ENCODE measurements around the gene SRC.

The SRC gene

DNA sequence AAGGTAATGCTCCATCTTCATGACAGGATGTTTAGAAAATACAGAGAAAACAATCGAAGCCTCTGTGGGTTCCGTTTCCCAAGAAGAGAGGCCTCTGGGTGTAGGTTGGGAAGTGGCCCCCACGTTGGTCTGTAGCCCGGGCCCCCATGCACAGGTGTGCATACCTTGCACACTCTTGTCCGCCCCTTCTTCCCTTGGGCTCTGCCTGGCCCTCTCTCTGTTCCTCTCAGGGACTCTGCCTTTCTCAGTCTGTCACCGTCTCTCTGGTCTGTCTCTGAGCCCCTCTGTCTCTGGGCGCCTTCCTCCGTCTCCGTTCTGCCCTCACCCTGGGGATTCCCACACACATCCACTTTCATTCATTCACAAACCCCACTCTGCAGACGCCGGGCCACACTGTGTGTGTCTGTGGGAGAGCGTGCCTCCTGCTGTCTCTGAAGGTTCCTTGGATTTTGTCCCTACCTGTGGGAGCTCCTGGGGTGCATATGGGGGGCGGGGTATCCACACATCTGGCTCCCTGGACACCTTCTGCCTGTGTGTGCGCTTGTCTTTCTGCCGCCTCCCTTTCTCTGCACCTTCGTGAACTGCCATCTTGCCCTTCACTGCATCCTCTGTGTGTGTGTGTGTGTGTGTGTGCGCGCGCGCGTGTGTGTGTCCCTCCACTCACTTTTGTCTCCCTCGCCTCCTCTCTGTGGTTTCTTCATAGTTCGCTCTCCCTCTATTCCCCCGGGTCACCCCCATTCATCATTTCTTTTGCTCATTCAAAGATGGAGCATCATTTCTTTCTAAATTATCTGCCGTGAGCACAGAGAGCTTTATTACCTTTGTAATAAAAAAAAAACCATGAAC lies 75.3 kb downstream of the SRC start:
- TF ChIP-seq LEF1 (IDR thresholded peaks at IDR 0.05; ENCODE audit: borderline replicate concordance): no peak
- no peak for TF ChIP-seq SUZ12 (IDR thresholded peaks at IDR 0.05)
- no peak for TF ChIP-seq FOXA1 (IDR thresholded peaks at IDR 0.05)
- TF ChIP-seq HDGF (IDR thresholded peaks at IDR 0.05; ENCODE audit: borderline replicate concordance): no peak
- no peak for TF ChIP-seq NFRKB (IDR thresholded peaks at IDR 0.05)
- no peak for TF ChIP-seq CTBP1 (IDR thresholded peaks at IDR 0.05; ENCODE audit: borderline replicate concordance)
- no peak for TF ChIP-seq FOXM1 (IDR thresholded peaks at IDR 0.05; ENCODE audit: borderline replicate concordance)
- no peak for TF ChIP-seq BHLHE40 (IDR thresholded peaks at IDR 0.05; ENCODE audit: borderline replicate concordance)
- CTCF ChIA-PET: no interaction called here
- no peak for DNase-seq (ENCODE audit: extremely low spot score)
- POLR2A ChIA-PET: no interaction called here

DNA sequence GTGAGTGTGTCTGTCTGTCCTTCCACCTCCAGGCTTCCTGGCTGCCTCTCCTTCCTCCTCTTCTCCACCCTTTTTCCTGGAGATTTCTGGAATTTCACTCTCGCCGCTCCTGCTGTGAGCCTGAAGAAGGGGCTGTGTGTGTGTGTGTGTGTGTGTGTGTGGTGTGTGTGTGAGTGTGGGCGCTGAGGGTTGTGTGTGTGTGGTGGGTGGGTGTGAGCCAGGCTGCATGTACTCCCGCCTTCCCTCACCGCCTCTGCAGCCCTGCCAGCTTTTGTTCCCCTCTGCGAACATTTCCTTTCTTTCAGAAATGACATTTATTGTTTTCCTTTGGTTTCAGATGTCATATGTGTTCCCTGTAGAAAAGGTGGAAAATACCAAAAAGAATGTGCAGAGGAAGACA lies 76.0 kb downstream of the SRC start:
- CTCF ChIA-PET: no interaction called here
- DNase-seq (ENCODE audit: extremely low spot score): no peak
- TF ChIP-seq NFRKB (IDR thresholded peaks at IDR 0.05) (no peak), FOXK2 (IDR thresholded peaks at IDR 0.05) (no peak), ELF4 (IDR thresholded peaks at IDR 0.05) (no peak), TARDBP (IDR thresholded peaks at IDR 0.05) (no peak), LEF1 (IDR thresholded peaks at IDR 0.05; ENCODE audit: borderline replicate concordance) (no peak), FOXA1 (IDR thresholded peaks at IDR 0.05) (no peak), SUZ12 (IDR thresholded peaks at IDR 0.05) (no peak), SP1 (IDR thresholded peaks at IDR 0.05) (no peak)
- POLR2A ChIA-PET: no interaction called here

DNA sequence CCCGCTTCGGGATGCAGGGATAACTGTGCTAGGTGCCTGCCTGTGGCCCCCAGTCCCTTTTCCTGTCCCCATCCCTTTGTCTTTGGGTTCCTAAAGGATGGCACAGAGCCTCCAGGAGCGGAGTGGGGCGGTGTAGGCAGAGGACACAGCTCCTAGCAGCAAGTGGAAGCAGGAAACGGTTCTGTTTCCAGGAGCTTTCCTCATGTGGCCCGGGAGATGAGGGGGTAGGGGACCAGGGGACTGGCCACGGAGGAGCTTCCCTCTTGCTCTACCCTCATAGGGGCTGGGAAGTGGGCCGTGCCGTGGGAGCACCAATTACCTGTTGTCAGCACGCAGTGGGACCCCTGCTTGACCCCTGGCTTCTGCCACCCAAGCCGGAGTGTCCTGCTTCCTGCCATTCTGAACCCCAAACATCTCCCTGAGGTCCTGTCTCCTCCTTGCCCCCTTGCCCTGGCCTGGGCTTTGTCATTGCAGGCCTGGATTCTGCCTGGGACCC lies 76.9 kb downstream of the SRC start:
- POLR2A ChIA-PET: interaction anchor here (1.0 kb wide), 1 partner anchor 134 kb away, joined by 3 read pairs; the partner anchor contains the start of gene MANBAL
- CTCF ChIA-PET: no interaction called here
- DNase-seq (ENCODE audit: extremely low spot score): no peak
- TF ChIP-seq L3MBTL2 (conservative IDR thresholded peaks at IDR 0.05) (no peak), SUZ12 (IDR thresholded peaks at IDR 0.05) (no peak), LEF1 (IDR thresholded peaks at IDR 0.05; ENCODE audit: borderline replicate concordance) (no peak), HDGF (IDR thresholded peaks at IDR 0.05; ENCODE audit: borderline replicate concordance) (no peak), SP1 (IDR thresholded peaks at IDR 0.05) (no peak), CTBP1 (IDR thresholded peaks at IDR 0.05; ENCODE audit: borderline replicate concordance) (no peak), FOXA1 (IDR thresholded peaks at IDR 0.05) (no peak), FOXK2 (IDR thresholded peaks at IDR 0.05) (no peak), NFRKB (IDR thresholded peaks at IDR 0.05) (no peak), BHLHE40 (IDR thresholded peaks at IDR 0.05; ENCODE audit: borderline replicate concordance) (no peak)
- TF ChIP-seq, protein P1, sequence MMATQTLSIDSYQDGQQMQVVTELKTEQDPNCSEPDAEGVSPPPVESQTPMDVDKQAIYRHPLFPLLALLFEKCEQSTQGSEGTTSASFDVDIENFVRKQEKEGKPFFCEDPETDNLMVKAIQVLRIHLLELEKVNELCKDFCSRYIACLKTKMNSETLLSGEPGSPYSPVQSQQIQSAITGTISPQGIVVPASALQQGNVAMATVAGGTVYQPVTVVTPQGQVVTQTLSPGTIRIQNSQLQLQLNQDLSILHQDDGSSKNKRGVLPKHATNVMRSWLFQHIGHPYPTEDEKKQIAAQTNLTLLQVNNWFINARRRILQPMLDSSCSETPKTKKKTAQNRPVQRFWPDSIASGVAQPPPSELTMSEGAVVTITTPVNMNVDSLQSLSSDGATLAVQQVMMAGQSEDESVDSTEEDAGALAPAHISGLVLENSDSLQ (IDR thresholded peaks at IDR 0.05): no peak

DNA sequence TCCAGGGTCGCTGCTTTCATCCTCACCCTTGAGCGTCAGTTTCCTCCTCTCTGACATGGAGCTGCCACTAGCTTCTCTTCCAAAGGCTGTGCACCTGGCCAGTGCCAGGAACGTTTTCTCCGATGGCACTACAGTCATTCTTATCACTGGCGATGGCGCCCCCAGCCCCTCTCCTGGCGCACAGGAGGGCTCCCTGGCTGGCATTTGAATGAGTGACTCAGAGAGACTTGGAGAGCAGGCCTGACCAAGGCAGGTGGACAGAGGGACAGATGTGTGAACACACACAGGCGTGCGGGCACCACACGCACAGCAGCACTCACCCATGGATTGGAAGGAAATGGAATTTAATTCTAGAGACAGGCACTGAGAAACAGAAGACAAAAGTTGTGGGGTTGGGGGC lies 77.6 kb downstream of the SRC start:
- no peak for DNase-seq (ENCODE audit: extremely low spot score)
- ChIA-PET POLR2A (interaction anchor here (1.0 kb wide), 1 partner anchor 134 kb away, joined by 3 read pairs; the partner anchor contains the start of gene MANBAL), CTCF (no interaction called here)
- TF ChIP-seq FOXK2 (IDR thresholded peaks at IDR 0.05) (no peak), ZNF384 (IDR thresholded peaks at IDR 0.05) (no peak), BHLHE40 (IDR thresholded peaks at IDR 0.05; ENCODE audit: borderline replicate concordance) (no peak)
- TF ChIP-seq, protein P1 (IDR thresholded peaks at IDR 0.05): no peak

DNA sequence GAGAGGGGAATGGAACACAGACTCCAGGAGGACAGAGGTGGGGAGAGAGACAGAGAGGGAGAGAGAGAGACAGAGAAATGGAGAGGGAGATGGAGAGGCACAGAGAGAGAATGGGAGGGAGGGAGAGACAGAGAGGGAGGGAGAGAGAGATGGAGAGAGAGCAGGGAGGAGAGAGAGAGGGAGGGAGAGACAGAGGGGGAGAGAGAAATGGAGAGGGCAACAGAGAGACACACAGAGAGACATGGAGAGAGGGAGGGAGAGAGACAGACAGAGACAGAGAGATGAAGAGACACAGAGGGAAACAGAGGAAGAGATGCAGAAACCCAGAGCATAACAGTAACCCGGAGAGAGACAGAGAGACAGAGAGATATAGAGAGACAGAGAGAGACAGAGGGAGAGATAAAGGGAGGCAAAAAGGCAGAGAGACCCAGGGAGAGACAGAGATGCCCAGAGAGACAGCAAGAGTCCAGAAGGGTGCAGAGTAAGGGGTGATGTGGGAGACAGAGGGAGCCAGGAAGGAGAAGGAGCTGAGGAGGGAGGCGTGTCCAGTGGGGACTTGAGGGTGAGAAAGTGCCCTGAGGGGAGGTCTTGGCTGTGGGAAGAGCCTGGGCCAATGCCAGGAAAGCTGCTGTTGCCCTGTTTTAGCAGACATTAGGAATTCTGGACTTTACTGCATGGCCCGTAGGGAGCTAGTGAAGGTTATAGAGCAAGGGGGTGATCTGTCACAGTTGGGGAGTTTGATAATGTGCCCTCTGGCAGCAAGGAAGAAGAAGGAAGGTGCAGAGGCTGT lies 78.3 kb downstream of the SRC start:
- no peak for TF ChIP-seq LEF1 (IDR thresholded peaks at IDR 0.05; ENCODE audit: borderline replicate concordance)
- no peak for TF ChIP-seq ARNT (IDR thresholded peaks at IDR 0.05)
- no peak for TF ChIP-seq SUZ12 (IDR thresholded peaks at IDR 0.05)
- TF ChIP-seq ELF4 (IDR thresholded peaks at IDR 0.05): no peak
- TF ChIP-seq ZNF384 (IDR thresholded peaks at IDR 0.05): no peak
- TF ChIP-seq, protein P1 (IDR thresholded peaks at IDR 0.05): no peak
- TF ChIP-seq CTBP1 (IDR thresholded peaks at IDR 0.05; ENCODE audit: borderline replicate concordance): no peak
- ChIA-PET POLR2A (no interaction called here), CTCF (interaction anchor here (0.7 kb wide), 1 partner anchor 157 kb away, joined by 7 read pairs; no protein-coding TSS in a partner anchor)
- no peak for DNase-seq (ENCODE audit: extremely low spot score)

DNA sequence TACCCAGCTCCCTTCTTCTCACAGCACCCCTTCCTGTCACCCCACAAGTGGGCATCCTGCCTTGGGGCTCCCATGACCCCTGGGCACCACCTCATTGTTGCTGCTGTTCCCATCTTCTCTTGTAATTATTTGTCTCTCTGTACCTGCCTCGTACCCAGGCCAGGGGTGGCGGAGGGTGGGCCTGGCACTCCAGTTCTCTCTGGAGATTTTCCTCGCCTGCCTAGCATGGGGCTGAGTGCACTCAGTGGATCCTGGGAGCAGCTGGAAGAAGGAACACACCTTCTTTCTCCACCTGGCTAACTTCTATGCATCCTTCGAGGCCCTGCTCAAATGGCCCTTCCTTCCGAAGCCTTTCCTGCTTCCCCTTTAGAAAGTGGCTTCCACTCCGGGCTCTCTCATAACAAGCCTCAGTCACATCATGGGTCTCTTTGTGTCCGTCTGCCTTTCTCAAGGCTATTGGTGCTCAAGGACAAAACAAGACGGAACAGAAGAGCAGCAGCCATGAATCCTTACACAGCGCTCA lies 79.2 kb downstream of the SRC start:
- CTCF ChIA-PET: no interaction called here
- DNase-seq (ENCODE audit: extremely low spot score): no peak
- POLR2A ChIA-PET: no interaction called here
- TF ChIP-seq TARDBP (IDR thresholded peaks at IDR 0.05) (no peak), ZNF384 (IDR thresholded peaks at IDR 0.05) (no peak), SP1 (IDR thresholded peaks at IDR 0.05) (no peak)
